K562 (cell line): Measurements from ENCODE around the gene GLRX2. TPM values are rescaled to one million over a fixed set of nuclear protein-coding genes. Genes with fewer than 3 reads are reported as not detected.
A peak's percentile ranks its signal among the peaks of the same experiment; 100 is the strongest.

Experiments
- CCNT2 ChIP-seq: IDR thresholded peaks from 2 replicates; pipeline ENCODE4 v1.6.1; 2011; ENCODE audit warnings: borderline replicate concordance, low read depth, mild to moderate bottlenecking, moderate library complexity, mixed read lengths, low read length; ENCODE audit not compliant: insufficient read length; ENCODE audit errors: extremely low read depth
- DMBX1 ChIP-seq: fragments of 250-450 bp; sonication (Bioruptor Pico); IDR thresholded peaks from 2 replicates; pipeline ENCODE4 v1.8.0; 2022; ENCODE audit warnings: inconsistent platforms, mild to moderate bottlenecking, moderate library complexity, borderline replicate concordance
- FIP1L1 ChIP-seq: fragments of 200-400 bp; formaldehyde crosslinking; IDR thresholded peaks from 2 replicates; pipeline ENCODE4 v1.6.1; 2018; ENCODE audit warnings: mild to moderate bottlenecking, low read depth, low read length; ENCODE audit not compliant: poor library complexity, severe bottlenecking
- IFI16 ChIP-seq: fragments of 250-450 bp; sonication (Bioruptor Pico); IDR thresholded peaks from 2 replicates; pipeline ENCODE4 v2.1.2; 2022; ENCODE audit warnings: mild to moderate bottlenecking, inconsistent platforms
- POLR2A ChIP-seq: fragments of 450-650 bp; conservative IDR thresholded peaks from 2 replicates; pipeline ENCODE4 v1.6.1; 2016
- ZNF57 ChIP-seq: fragments of 450-650 bp; formaldehyde crosslinking; IDR thresholded peaks from 2 replicates; pipeline ENCODE4 v1.4.0; 2020; ENCODE audit warnings: mild to moderate bottlenecking, moderate library complexity
- polyA plus RNA-seq, 8 experiments: library from polyadenylated mRNA; depleted of rRNA in 4 of 8; stranded (reverse) in 5 of 8; unstranded in 3 of 8; fragments of >200 nt; fragmentation: Nextera tagmentation in 2 of 8; fragmentation: Illumina TruSeq in 1 of 8; extraction: Ambion mirVana in 2 of 8; extraction: Trizol in 1 of 8; gene quantifications; 2 replicates each; pipeline versions ENCODE4 v1.2.1 to v1.2.3, GENCODE V29; 2011 to 2014; ENCODE audit warnings: inconsistent platforms in 1 of 8, missing spikeins in 1 of 8
- total RNA-seq, 7 experiments: library from RNA; depleted of rRNA in 6 of 7; stranded (reverse); fragments of >200 nt in 6 of 7; fragmentation: Illumina TruSeq in 2 of 7; extraction: Trizol in 2 of 7; gene quantifications; 2 replicates each; pipeline versions ENCODE4 v1.2.1 to v1.2.3, GENCODE V29; 2011 to 2021; ENCODE audit warnings: low replicate concordance in 1 of 7
- TF ChIP-seq, protein P1 (sequence below): sonication (generic); formaldehyde crosslinking; IDR thresholded peaks from 2 replicates; pipeline ENCODE4 v1.8.1; 2023; ENCODE audit warnings: missing genetic modification reagents, mild to moderate bottlenecking, borderline replicate concordance
- TF ChIP-seq, protein P2 (sequence below), 2 experiments: fragments of 450-650 bp in 1 of 2; IDR thresholded peaks; 2 replicates each; pipeline ENCODE4 v1.6.1; 2011 to 2017; ENCODE audit warnings: low read depth in 2 of 2, antibody characterized with exemption in 1 of 2, borderline replicate concordance in 1 of 2, low read length in 1 of 2, mild to moderate bottlenecking in 1 of 2, mixed read lengths in 1 of 2; ENCODE audit not compliant: control insufficient read depth in 1 of 2
- TF ChIP-seq, protein P3 (sequence below): fragments of 250-450 bp; sonication (Bioruptor Pico); IDR thresholded peaks from 2 replicates; pipeline ENCODE4 v1.8.0; 2022; ENCODE audit warnings: inconsistent platforms
- TF ChIP-seq, protein P4 (sequence below), 3 experiments: IDR thresholded peaks in 2 of 3; conservative IDR thresholded peaks in 1 of 3; 2 replicates each; pipeline ENCODE4 v1.5.1; 2011 to 2012; ENCODE audit warnings: low read length in 3 of 3, mild to moderate bottlenecking in 3 of 3, control low read depth in 2 of 3, improper control_type of control experiment in 1 of 3, inconsistent platforms in 1 of 3, low read depth in 1 of 3, mixed read lengths in 1 of 3, moderate library complexity in 1 of 3; ENCODE audit not compliant: insufficient read depth in 2 of 3
- TF ChIP-seq, protein P5 (sequence below): IDR thresholded peaks from 2 replicates; pipeline ENCODE4 v1.6.1; 2012; ENCODE audit warnings: low read depth, low read length, improper control_type of control experiment, borderline replicate concordance

Gene GLRX2
- total and polyA plus RNA-seq, 9 of the 15 experiments (the other 6 are each of a cell fraction or from before 2014, with no cell fraction given), result 13.3 to 82.6 (median 55.1) TPM

DNA sequence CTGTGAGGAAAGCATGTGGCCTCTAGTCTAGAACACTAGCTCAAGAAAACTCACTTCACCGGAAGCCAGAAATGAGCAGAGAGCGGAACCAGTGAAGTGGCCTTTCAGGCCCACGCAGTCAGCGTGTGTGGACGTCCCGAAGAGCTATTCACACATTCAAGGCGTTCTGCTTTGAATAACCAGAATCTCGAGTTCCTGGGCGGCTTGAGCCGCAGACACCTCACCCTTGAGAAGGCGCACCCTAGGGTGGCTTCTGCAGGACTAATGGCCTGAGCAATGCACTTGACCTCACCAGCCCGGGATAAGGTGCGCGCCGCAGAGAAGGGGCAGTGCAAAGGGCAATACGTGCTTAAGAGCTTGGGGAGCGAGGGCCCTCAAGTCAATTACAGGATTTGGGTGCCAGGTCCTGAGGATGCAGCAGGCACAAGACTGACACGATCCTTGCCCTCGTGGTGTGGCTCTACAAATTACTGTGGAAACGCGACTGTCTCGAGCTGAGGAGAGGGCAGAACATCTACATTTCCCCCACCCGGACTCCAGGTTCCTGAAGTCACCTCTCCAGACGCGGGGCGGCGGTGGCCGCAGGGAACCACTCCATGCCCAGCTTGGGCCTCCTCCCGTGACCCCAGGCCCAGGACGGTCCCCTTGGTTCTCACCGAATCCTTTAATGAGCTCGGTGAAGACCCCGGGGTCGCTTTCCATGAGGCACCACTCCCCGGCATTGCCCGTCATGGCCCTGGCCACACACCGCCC is 46.5 kb downstream of the GLRX2 start (continued):
- TF ChIP-seq, protein P1, sequence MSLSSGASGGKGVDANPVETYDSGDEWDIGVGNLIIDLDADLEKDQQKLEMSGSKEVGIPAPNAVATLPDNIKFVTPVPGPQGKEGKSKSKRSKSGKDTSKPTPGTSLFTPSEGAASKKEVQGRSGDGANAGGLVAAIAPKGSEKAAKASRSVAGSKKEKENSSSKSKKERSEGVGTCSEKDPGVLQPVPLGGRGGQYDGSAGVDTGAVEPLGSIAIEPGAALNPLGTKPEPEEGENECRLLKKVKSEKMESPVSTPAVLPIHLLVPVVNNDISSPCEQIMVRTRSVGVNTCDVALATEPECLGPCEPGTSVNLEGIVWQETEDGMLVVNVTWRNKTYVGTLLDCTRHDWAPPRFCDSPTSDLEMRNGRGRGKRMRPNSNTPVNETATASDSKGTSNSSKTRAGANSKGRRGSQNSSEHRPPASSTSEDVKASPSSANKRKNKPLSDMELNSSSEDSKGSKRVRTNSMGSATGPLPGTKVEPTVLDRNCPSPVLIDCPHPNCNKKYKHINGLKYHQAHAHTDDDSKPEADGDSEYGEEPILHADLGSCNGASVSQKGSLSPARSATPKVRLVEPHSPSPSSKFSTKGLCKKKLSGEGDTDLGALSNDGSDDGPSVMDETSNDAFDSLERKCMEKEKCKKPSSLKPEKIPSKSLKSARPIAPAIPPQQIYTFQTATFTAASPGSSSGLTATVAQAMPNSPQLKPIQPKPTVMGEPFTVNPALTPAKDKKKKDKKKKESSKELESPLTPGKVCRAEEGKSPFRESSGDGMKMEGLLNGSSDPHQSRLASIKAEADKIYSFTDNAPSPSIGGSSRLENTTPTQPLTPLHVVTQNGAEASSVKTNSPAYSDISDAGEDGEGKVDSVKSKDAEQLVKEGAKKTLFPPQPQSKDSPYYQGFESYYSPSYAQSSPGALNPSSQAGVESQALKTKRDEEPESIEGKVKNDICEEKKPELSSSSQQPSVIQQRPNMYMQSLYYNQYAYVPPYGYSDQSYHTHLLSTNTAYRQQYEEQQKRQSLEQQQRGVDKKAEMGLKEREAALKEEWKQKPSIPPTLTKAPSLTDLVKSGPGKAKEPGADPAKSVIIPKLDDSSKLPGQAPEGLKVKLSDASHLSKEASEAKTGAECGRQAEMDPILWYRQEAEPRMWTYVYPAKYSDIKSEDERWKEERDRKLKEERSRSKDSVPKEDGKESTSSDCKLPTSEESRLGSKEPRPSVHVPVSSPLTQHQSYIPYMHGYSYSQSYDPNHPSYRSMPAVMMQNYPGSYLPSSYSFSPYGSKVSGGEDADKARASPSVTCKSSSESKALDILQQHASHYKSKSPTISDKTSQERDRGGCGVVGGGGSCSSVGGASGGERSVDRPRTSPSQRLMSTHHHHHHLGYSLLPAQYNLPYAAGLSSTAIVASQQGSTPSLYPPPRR, result no peak; the same call in 1 of the 2 replicates
- TF ChIP-seq, protein P2, sequence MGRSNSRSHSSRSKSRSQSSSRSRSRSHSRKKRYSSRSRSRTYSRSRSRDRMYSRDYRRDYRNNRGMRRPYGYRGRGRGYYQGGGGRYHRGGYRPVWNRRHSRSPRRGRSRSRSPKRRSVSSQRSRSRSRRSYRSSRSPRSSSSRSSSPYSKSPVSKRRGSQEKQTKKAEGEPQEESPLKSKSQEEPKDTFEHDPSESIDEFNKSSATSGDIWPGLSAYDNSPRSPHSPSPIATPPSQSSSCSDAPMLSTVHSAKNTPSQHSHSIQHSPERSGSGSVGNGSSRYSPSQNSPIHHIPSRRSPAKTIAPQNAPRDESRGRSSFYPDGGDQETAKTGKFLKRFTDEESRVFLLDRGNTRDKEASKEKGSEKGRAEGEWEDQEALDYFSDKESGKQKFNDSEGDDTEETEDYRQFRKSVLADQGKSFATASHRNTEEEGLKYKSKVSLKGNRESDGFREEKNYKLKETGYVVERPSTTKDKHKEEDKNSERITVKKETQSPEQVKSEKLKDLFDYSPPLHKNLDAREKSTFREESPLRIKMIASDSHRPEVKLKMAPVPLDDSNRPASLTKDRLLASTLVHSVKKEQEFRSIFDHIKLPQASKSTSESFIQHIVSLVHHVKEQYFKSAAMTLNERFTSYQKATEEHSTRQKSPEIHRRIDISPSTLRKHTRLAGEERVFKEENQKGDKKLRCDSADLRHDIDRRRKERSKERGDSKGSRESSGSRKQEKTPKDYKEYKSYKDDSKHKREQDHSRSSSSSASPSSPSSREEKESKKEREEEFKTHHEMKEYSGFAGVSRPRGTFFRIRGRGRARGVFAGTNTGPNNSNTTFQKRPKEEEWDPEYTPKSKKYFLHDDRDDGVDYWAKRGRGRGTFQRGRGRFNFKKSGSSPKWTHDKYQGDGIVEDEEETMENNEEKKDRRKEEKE (IDR thresholded peaks at IDR 0.05; ENCODE audit: borderline replicate concordance in 1 of 2, control insufficient read depth in 1 of 2, low read depth in 2 of 2, low read length in 1 of 2), result no peak
- TF ChIP-seq POLR2A (peak; percentile 59; the same call in 1 of the 2 replicates), CCNT2 (no peak), FIP1L1 (no peak), DMBX1 (CRISPR knock-in tag) (peak; percentile 54; the same call in 1 of the 2 replicates), ZNF57 (CRISPR knock-in tag) (no peak), IFI16 (CRISPR knock-in tag) (no peak)
- TF ChIP-seq, protein P3, sequence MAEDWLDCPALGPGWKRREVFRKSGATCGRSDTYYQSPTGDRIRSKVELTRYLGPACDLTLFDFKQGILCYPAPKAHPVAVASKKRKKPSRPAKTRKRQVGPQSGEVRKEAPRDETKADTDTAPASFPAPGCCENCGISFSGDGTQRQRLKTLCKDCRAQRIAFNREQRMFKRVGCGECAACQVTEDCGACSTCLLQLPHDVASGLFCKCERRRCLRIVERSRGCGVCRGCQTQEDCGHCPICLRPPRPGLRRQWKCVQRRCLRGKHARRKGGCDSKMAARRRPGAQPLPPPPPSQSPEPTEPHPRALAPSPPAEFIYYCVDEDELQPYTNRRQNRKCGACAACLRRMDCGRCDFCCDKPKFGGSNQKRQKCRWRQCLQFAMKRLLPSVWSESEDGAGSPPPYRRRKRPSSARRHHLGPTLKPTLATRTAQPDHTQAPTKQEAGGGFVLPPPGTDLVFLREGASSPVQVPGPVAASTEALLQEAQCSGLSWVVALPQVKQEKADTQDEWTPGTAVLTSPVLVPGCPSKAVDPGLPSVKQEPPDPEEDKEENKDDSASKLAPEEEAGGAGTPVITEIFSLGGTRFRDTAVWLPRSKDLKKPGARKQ (CRISPR knock-in tag), result no peak
- TF ChIP-seq, protein P4, sequence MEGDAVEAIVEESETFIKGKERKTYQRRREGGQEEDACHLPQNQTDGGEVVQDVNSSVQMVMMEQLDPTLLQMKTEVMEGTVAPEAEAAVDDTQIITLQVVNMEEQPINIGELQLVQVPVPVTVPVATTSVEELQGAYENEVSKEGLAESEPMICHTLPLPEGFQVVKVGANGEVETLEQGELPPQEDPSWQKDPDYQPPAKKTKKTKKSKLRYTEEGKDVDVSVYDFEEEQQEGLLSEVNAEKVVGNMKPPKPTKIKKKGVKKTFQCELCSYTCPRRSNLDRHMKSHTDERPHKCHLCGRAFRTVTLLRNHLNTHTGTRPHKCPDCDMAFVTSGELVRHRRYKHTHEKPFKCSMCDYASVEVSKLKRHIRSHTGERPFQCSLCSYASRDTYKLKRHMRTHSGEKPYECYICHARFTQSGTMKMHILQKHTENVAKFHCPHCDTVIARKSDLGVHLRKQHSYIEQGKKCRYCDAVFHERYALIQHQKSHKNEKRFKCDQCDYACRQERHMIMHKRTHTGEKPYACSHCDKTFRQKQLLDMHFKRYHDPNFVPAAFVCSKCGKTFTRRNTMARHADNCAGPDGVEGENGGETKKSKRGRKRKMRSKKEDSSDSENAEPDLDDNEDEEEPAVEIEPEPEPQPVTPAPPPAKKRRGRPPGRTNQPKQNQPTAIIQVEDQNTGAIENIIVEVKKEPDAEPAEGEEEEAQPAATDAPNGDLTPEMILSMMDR (IDR thresholded peaks at IDR 0.05 in 2 of 3, conservative IDR thresholded peaks at IDR 0.05 in 1 of 3; ENCODE audit: insufficient read depth in 2 of 3, low read depth in 1 of 3, low read length in 3 of 3), result no peak
- TF ChIP-seq, protein P5, sequence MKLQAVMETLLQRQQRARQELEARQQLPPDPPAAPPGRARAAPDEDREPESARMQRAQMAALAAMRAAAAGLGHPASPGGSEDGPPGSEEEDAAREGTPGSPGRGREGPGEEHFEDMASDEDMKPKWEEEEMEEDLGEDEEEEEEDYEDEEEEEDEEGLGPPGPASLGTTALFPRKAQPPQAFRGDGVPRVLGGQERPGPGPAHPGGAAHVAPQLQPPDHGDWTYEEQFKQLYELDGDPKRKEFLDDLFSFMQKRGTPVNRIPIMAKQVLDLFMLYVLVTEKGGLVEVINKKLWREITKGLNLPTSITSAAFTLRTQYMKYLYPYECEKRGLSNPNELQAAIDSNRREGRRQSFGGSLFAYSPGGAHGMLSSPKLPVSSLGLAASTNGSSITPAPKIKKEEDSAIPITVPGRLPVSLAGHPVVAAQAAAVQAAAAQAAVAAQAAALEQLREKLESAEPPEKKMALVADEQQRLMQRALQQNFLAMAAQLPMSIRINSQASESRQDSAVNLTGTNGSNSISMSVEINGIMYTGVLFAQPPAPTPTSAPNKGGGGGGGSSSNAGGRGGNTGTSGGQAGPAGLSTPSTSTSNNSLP, result no peak
